ENCODE results near the gene FCHSD2. TPM values are rescaled to one million over a fixed set of nuclear protein-coding genes. Genes with fewer than 3 reads are reported as not detected.

The FCHSD2 gene
- total RNA-seq, 2 experiments from 2014 or later: 21.9 to 24.1 TPM

GRCh38 chr11:73170140-73170539 is 28.0 kb upstream of the FCHSD2 start:
- no peaks in the 10 kb centered on the region for H3K9me3 Mint-ChIP-seq
- no peaks in the 10 kb centered on the region for H3K4me1 Mint-ChIP-seq (ENCODE audit: low read depth)
- DNase-seq: no peak
- intact Hi-C loops (cut with micrococcal nuclease): no loop called here
- H3K4me3 Mint-ChIP-seq: no peak overlapping the region
- peaks cover 1% of the 10 kb centered on the region for H3K27me3 Mint-ChIP-seq
- no peaks in the 10 kb centered on the region for H3K36me3 Mint-ChIP-seq
- H3K27ac Mint-ChIP-seq: no peak overlapping the region
- ChIA-PET POLR2A (no interaction called here), CTCF (interaction anchor here (2.0 kb wide), 1 partner anchor 7 kb away, joined by 6 read pairs; no protein-coding TSS in a partner anchor)

- Mint-ChIP-seq H3K36me3 (no peaks in the 10 kb centered on the region), H3K27me3 (peaks cover 1% of the 10 kb centered on the region), H3K9me3 (no peaks in the 10 kb centered on the region), H3K4me1 (ENCODE audit: low read depth) (no peaks in the 10 kb centered on the region), H3K27ac (no peak overlapping the region), H3K4me3 (no peak overlapping the region)
- intact Hi-C loops (cut with micrococcal nuclease): no loop called here
- CTCF ChIA-PET: interaction anchor here (0.7 to 2.0 kb wide), 2 partner anchors 9 to 126 kb away, joined by 4 to 6 read pairs; no protein-coding TSS in a partner anchor
- no peak for DNase-seq
- POLR2A ChIA-PET: no interaction called here
Measured at GRCh38 chr11:73168925-73169579, 26.9 kb upstream of the FCHSD2 start.

GRCh38 chr11:73167363-73167954 is 25.3 kb upstream of the FCHSD2 start:
- H3K9me3 Mint-ChIP-seq: no peaks in the 10 kb centered on the region
- H3K4me1 Mint-ChIP-seq (ENCODE audit: low read depth): no peaks in the 10 kb centered on the region
- POLR2A ChIA-PET: no interaction called here
- peaks cover 1% of the 10 kb centered on the region for H3K27me3 Mint-ChIP-seq
- no peaks in the 10 kb centered on the region for H3K36me3 Mint-ChIP-seq
- DNase-seq: no peak
- CTCF ChIA-PET: interaction anchor here (0.9 to 1.2 kb wide), 2 partner anchors 10 to 25 kb away, joined by 3 read pairs; no protein-coding TSS in a partner anchor
- H3K27ac Mint-ChIP-seq: no peak overlapping the region
- intact Hi-C loops (cut with micrococcal nuclease): no loop called here
- no peak overlapping the region for H3K4me3 Mint-ChIP-seq

- POLR2A ChIA-PET: no interaction called here
- intact Hi-C loops (cut with micrococcal nuclease): no loop called here
Measured at GRCh38 chr11:73164803-73165540, 22.9 kb upstream of the FCHSD2 start.

GRCh38 chr11:73163638-73164174 is 21.6 kb upstream of the FCHSD2 start:
- DNase-seq: no peak
- H3K4me3 Mint-ChIP-seq: no peak overlapping the region
- no peaks in the 10 kb centered on the region for H3K4me1 Mint-ChIP-seq (ENCODE audit: low read depth)
- no peak overlapping the region for H3K27ac Mint-ChIP-seq
- H3K27me3 Mint-ChIP-seq: peaks cover 1% of the 10 kb centered on the region
- H3K9me3 Mint-ChIP-seq: no peaks in the 10 kb centered on the region
- H3K36me3 Mint-ChIP-seq: no peaks in the 10 kb centered on the region
- ChIA-PET POLR2A (no interaction called here), CTCF (interaction anchor here (2.1 kb wide), 1 partner anchor 14 kb away, joined by 6 read pairs; no protein-coding TSS in a partner anchor)
- intact Hi-C loops (cut with micrococcal nuclease): no loop called here

More at GRCh38 chr11:73164803-73165540, 22.9 kb upstream of the FCHSD2 start:
- H3K27ac Mint-ChIP-seq: no peak overlapping the region
- CTCF ChIA-PET: interaction anchor here (1.3 to 2.1 kb wide), 3 partner anchors 13 to 333 kb away, joined by 4 to 6 read pairs (median 5); no protein-coding TSS in a partner anchor
- no peaks in the 10 kb centered on the region for H3K4me1 Mint-ChIP-seq (ENCODE audit: low read depth)
- no peaks in the 10 kb centered on the region for H3K36me3 Mint-ChIP-seq
- H3K4me3 Mint-ChIP-seq: no peak overlapping the region
- peaks cover 1% of the 10 kb centered on the region for H3K27me3 Mint-ChIP-seq
- H3K9me3 Mint-ChIP-seq: no peaks in the 10 kb centered on the region
- DNase-seq: no peak

- no peak overlapping the region for H3K4me3 Mint-ChIP-seq
- intact Hi-C loops (cut with micrococcal nuclease): no loop called here
- no peaks in the 10 kb centered on the region for H3K9me3 Mint-ChIP-seq
- POLR2A ChIA-PET: no interaction called here
- no peaks in the 10 kb centered on the region for H3K4me1 Mint-ChIP-seq (ENCODE audit: low read depth)
- DNase-seq: no peak
- H3K27me3 Mint-ChIP-seq: no peaks in the 10 kb centered on the region
- H3K36me3 Mint-ChIP-seq: no peaks in the 10 kb centered on the region
- no peak overlapping the region for H3K27ac Mint-ChIP-seq
- CTCF ChIA-PET: interaction anchor here (0.9 kb wide), 1 partner anchor 16 kb away, joined by 3 read pairs; no protein-coding TSS in a partner anchor
Measured at GRCh38 chr11:73162196-73162740, 20.1 kb upstream of the FCHSD2 start.

GRCh38 chr11:73160005-73160760 is 18.1 kb upstream of the FCHSD2 start:
- POLR2A ChIA-PET: no interaction called here
- no peak overlapping the region for H3K4me3 Mint-ChIP-seq
- H3K36me3 Mint-ChIP-seq: no peaks in the 10 kb centered on the region
- no peaks in the 10 kb centered on the region for H3K9me3 Mint-ChIP-seq
- H3K4me1 Mint-ChIP-seq (ENCODE audit: low read depth): peaks cover 11% of the 10 kb centered on the region
- no peak overlapping the region for H3K27ac Mint-ChIP-seq
- intact Hi-C loops (cut with micrococcal nuclease): no loop called here
- no peak for DNase-seq
- no peaks in the 10 kb centered on the region for H3K27me3 Mint-ChIP-seq
- CTCF ChIA-PET: interaction anchor here (1.0 to 2.6 kb wide), 2 partner anchors 17 to 77 kb away, joined by 3 to 11 read pairs; no protein-coding TSS in a partner anchor

GRCh38 chr11:73159297-73159696 is 17.2 kb upstream of the FCHSD2 start:
- ChIA-PET POLR2A (no interaction called here), CTCF (interaction anchor here (2.6 kb wide), 1 partner anchor 18 kb away, joined by 11 read pairs; no protein-coding TSS in a partner anchor)
- DNase-seq: no peak
- Mint-ChIP-seq H3K4me1 (ENCODE audit: low read depth) (peaks cover 19% of the 10 kb centered on the region), H3K9me3 (no peaks in the 10 kb centered on the region), H3K4me3 (no peak overlapping the region), H3K36me3 (no peaks in the 10 kb centered on the region), H3K27ac (no peak overlapping the region), H3K27me3 (no peaks in the 10 kb centered on the region)
- intact Hi-C loops (cut with micrococcal nuclease): no loop called here

GRCh38 chr11:73158356-73159051 is 16.4 kb upstream of the FCHSD2 start:
- ChIA-PET CTCF (interaction anchor here (2.0 to 2.8 kb wide), 2 partner anchors 16 to 19 kb away, joined by 8 to 10 read pairs; partner anchors contain the start of gene FCHSD2), POLR2A (no interaction called here)
- Mint-ChIP-seq H3K4me1 (ENCODE audit: low read depth) (peaks cover 27% of the 10 kb centered on the region), H3K9me3 (no peaks in the 10 kb centered on the region), H3K4me3 (no peak overlapping the region), H3K27ac (no peak overlapping the region), H3K27me3 (no peaks in the 10 kb centered on the region), H3K36me3 (no peaks in the 10 kb centered on the region)
- no peak for DNase-seq
- intact Hi-C loops (cut with micrococcal nuclease): no loop called here

- peak; percentile 33 for DNase-seq
- Mint-ChIP-seq H3K9me3 (no peaks in the 10 kb centered on the region), H3K27me3 (no peaks in the 10 kb centered on the region), H3K4me1 (ENCODE audit: low read depth) (peaks cover 39% of the 10 kb centered on the region), H3K4me3 (no peak overlapping the region), H3K27ac (no peak overlapping the region), H3K36me3 (no peaks in the 10 kb centered on the region)
- intact Hi-C loops (cut with micrococcal nuclease): no loop called here
- ChIA-PET POLR2A (interaction anchor here (0.6 to 0.9 kb wide), 2 partner anchors 15 to 16 kb away, joined by 3 read pairs; partner anchors contain the start of gene FCHSD2), CTCF (interaction anchor here (0.6 to 2.8 kb wide), 3 partner anchors 15 to 425 kb away, joined by 3 to 10 read pairs (median 8); partner anchors contain the start of gene FCHSD2)
Measured at GRCh38 chr11:73157101-73158010, 15.2 kb upstream of the FCHSD2 start.

Data from activated CD4-positive, alpha-beta memory T cell treated with anti-CD3 and anti-CD28 coated beads for 36 hours (primary cell).